GM18507 (cell line): ENCODE data around the gene BTD.

ENCODE experiments used
- DNase-seq: peaks from one replicate; pipeline ENCODE4 v3.0.0; 2011; ENCODE audit warnings: low read depth; ENCODE audit not compliant: insufficient read length; ENCODE audit errors: extremely low spot score
- FAIRE-seq: peaks from 2 replicates; lab custom pipeline; 2011; peaks lifted over from hg19 to GRCh38; lab: Jason Lieb, UNC

Gene BTD

GRCh38 chr3:15657016-15657415, 55.5 kb downstream of the BTD start:
- FAIRE-seq (no peak), DNase-seq (no peak)

DNA sequence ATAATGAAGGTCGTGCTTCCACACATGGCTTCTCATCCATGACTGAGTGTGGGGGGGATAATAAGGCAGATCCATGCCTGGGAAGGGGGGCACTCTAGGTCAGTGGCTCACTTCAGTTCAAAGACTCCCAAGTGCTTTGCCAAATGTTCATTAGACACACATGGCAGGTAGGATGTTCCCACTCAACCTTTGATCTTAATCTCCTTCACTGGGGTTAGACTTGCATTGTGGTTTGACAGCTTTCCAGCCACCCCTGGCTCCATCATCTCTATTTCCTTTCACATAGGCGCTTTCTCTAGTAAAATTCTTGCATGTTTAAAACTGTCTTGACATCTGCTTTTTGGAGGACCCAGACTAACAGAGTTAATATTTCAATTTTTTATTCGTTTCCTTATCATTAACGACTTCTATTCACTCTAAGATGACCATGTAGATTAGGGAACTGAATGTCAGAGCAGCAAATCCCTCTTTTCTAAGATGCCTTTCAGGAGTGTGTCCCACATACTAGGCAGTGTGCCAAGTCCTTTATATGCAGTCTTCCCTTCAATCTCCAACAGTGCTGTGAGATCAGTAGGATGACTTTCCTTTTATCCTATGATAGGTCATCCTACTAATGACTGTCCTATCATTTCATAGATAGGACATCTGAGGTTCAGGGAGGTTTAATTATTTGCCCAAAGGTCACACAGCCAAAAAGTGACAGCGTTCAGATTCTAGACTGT, 57.9 kb downstream of the BTD start:
- DNase-seq: no peak

GRCh38 chr3:15660055-15660935, 58.8 kb downstream of the BTD start:
- no peak for FAIRE-seq

More for the DNA sequence above, 57.9 kb downstream of the BTD start:
- FAIRE-seq: peak; percentile 5

GRCh38 chr3:15664144-15664543, 62.6 kb downstream of the BTD start:
- no peak for DNase-seq
- no peak for FAIRE-seq

More at GRCh38 chr3:15660055-15660935, 58.8 kb downstream of the BTD start:
- DNase-seq: no peak

- DNase-seq (no peak), FAIRE-seq (no peak)
Measured at GRCh38 chr3:15665510-15666150, 64.1 kb downstream of the BTD start.

DNA sequence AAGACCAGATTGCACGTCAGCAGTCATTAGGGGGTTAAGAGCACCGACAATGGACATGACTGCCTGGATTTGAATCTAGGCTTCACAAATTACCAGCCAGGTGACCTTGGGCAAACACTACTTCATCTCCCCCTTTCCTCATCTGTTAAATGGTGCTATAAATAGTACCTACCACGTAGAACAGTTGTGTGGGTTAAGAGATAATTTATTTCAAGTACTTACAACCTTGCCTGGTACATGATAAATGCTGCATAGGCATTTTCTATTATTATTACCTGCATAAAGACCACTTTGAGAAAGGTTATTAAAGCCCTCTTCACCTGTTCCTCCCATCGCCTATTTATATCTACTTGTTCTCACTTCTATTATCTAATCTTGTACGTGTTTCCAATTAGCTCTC, 64.7 kb downstream of the BTD start:
- FAIRE-seq (no peak), DNase-seq (no peak)

GRCh38 chr3:15667484-15667883, 65.9 kb downstream of the BTD start:
- no peak for FAIRE-seq
- DNase-seq: no peak

GRCh38 chr3:15673536-15673935, 72.0 kb downstream of the BTD start:
- DNase-seq: no peak
- FAIRE-seq: no peak

DNA sequence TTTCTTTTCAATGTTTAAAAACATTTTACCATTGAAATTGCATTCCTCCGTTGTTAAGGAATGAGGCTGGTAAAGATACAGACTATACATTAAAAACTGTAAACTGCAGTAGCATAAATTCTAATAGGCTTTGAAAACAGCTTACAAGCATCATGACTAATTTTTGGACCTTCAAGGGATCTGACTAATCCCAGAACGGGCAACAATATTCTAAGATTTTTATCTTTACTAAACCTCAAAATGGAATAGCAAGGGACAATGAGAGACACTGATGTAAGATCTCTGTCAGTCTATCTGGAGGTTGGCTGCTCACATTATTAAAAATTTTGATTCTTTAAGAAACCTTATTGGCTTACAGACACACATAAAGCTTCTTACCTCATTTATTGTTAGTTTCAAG, 74.7 kb downstream of the BTD start:
- FAIRE-seq (no peak), DNase-seq (no peak)

GRCh38 chr3:15679306-15679705, 77.8 kb downstream of the BTD start:
- FAIRE-seq (no peak), DNase-seq (no peak)

GRCh38 chr3:15681668-15682067, 80.1 kb downstream of the BTD start:
- FAIRE-seq: no peak
- DNase-seq: no peak

DNA sequence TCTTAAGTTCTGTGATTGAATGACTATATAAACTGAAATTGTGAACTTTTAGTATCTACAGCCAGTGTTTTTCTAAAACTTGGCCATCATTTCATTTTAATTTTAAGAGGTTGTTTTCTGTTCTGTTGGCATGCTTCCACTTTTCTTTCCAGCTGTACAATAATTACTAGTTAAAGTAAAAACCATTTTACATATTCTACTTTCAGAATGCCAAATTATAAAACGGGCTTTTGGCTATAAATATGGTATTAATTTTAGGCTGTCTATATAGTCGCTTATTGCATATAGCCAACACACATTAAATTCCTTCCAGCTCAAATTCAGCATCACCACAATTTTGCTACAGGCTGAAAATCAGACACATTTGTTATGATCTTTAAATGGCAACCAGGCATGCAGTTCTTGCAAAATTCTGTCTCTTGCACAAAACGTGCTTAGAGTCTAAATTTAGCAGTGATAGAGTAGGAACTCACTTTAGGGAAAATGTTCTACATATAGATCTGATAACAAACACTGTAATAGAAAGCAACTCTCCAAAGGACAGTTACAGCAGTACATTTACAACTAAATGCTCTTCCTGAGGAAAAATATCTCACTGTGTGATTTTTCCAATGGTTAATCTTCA, 81.1 kb downstream of the BTD start:
- FAIRE-seq (no peak), DNase-seq (no peak)

DNA sequence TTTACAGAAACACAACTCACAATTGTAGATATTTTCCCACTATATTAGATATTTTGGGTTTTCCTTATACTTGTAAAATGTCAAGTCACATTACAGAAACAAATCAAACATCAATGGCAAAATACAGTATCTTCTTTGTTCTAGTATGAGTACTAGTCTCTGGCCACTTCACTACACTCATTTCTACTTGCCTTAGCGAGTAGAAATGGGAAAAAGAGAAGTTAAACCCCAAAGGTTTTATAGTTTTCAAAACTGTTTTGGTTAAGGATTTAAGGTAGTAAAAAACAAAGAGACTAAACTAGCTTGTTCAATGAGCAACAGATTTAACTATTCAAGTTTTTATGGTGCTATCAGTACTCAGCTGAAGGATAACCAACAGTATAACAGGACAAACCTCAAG, 81.7 kb downstream of the BTD start:
- no peak for FAIRE-seq
- no peak for DNase-seq

GRCh38 chr3:15685927-15686326, 84.4 kb downstream of the BTD start:
- DNase-seq (no peak), FAIRE-seq (no peak)

- no peak for FAIRE-seq
- no peak for DNase-seq
Measured at GRCh38 chr3:15690230-15690629, 88.7 kb downstream of the BTD start.

DNA sequence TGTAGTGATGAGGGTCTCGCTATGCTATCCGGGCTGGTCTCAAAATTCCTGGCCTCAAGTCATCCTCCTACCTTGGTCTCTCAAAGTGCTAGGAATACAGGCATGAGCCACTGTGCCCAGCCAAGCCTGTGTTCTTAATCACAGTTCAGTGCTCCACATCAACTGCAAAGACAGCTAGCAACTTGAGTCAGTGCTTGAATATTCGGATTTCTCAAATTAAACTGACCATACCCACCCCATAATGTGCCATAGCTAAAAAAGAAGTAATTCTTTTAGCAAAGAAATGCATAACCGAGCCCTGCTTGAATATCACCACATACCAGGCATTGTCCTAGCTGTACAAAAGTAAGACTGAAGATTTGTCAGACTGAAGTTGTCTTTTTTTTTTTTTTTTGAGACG, 89.2 kb downstream of the BTD start:
- no peak for DNase-seq
- FAIRE-seq: no peak

DNA sequence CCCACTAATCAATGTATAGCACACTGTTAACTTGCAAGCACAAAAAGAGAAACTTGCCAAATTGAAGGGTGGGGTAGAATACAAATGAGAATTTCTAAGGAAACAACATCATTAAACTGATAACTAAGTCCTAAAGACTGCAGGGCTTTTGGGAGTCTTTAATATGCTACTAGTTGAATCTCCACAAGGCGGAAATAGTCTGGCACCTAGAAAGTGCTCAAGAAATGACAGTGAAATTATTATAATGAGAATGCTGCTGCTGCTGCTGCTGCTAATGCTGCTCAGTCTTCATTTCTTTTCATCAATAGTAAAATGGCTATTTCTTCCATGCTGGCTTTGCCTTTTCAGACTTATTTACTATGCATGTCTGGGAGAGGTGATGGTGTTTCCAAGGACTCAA, 91.8 kb downstream of the BTD start:
- DNase-seq: no peak
- FAIRE-seq: no peak

- FAIRE-seq: no peak
Measured at GRCh38 chr3:15694628-15695027, 93.1 kb downstream of the BTD start.

More at GRCh38 chr3:15694628-15695027, 93.1 kb downstream of the BTD start:
- no peak for DNase-seq
